Thoracic aorta (tissue), 2 donors: Measurements from ENCODE around the gene EPHB2. TPM values are rescaled to one million over a fixed set of nuclear protein-coding genes. Genes with fewer than 3 reads are reported as not detected.

ENCODE experiments used
- ATAC-seq: fragments of 150-250 bp; one replicate; pipeline ENCODE4 v1.8.0; 2017; ENCODE audit warnings: low read depth; ENCODE audit not compliant: insufficient number of reproducible peaks, low FRiP score
- DNase-seq: peaks from one replicate; pipeline ENCODE4 v3.0.0-alpha.2; 2020; ENCODE audit warnings: low spot score
- H3K27ac ChIP-seq, 2 donors: fragments of 200-600 bp; sonication (generic); 1 replicate in 1 of 2; 2 replicates in 1 of 2; pipeline ENCODE4 v1.5.1; 2016; ENCODE audit warnings: mild to moderate bottlenecking in 2 of 2, moderate library complexity in 2 of 2
- H3K27me3 ChIP-seq: fragments of 200-600 bp; sonication (generic); replicated peaks from 2 replicates; pipeline ENCODE4 v1.6.0; 2016; ENCODE audit warnings: mild to moderate bottlenecking; ENCODE audit not compliant: insufficient read depth
- H3K36me3 ChIP-seq: fragments of 200-600 bp; sonication (generic); one replicate; pipeline ENCODE4 v1.5.1; 2016
- H3K4me1 ChIP-seq, 2 donors: fragments of 200-600 bp; sonication (generic); 1 replicate in 1 of 2; 2 replicates in 1 of 2; pipeline versions ENCODE4 v1.5.1 to v1.6.0; 2016; ENCODE audit warnings: low read depth in 2 of 2, mild to moderate bottlenecking in 1 of 2; ENCODE audit not compliant: control insufficient read depth in 1 of 2
- H3K4me3 ChIP-seq: fragments of 200-600 bp; sonication (generic); 2 replicates; pipeline ENCODE4 v1.5.1; 2016; ENCODE audit warnings: mild to moderate bottlenecking
- H3K9me3 ChIP-seq: fragments of 200-600 bp; sonication (generic); 2 replicates; pipeline ENCODE4 v1.5.1; 2016
- CTCF ChIP-seq: fragments of 200-600 bp; sonication (generic); IDR thresholded peaks from one replicate; pipeline ENCODE4 v1.5.1; 2019; ENCODE audit warnings: antibody characterized with exemption
- total RNA-seq, 2 donors: library from RNA; depleted of rRNA; stranded (reverse); fragments of >200 nt; gene quantifications; one replicate each; pipeline versions ENCODE4 v1.1.0 to v1.2.3, GENCODE V29; 2016

The EPHB2 gene
- total RNA-seq, 2 donors from 2014 or later = 9.3 to 10.0 TPM

- ATAC-seq (no peak), DNase-seq (no peak)
- Histone ChIP-seq H3K4me1 (peaks cover 0 to 28% of the 10 kb centered on the region in 2 donors), H3K27ac (peak overlapping the region; percentile 6 to 26), H3K27me3 (no peaks in the 10 kb centered on the region), H3K9me3 (no peaks in the 10 kb centered on the region), H3K36me3 (no peaks in the 10 kb centered on the region), H3K4me3 (no peak overlapping the region)
- no peak for TF ChIP-seq CTCF
Measured at GRCh38 chr1:22778862-22779520, 68.4 kb downstream of the EPHB2 start.

GRCh38 chr1:22780696-22781095, 70.1 kb downstream of the EPHB2 start:
- Histone ChIP-seq H3K27me3 (no peaks in the 10 kb centered on the region), H3K36me3 (no peaks in the 10 kb centered on the region), H3K27ac (no peak overlapping the region), H3K9me3 (no peaks in the 10 kb centered on the region), H3K4me3 (no peak overlapping the region), H3K4me1 (peaks cover 0 to 20% of the 10 kb centered on the region in 2 donors)
- TF ChIP-seq CTCF = no peak
- ATAC-seq (no peak), DNase-seq (no peak)

- H3K27ac ChIP-seq = no peak overlapping the region
- ATAC-seq (no peak), DNase-seq (no peak)
- no peaks in the 10 kb centered on the region for H3K36me3 ChIP-seq
- H3K9me3 ChIP-seq = no peaks in the 10 kb centered on the region
- no peaks in the 10 kb centered on the region for H3K27me3 ChIP-seq
- no peak for TF ChIP-seq CTCF
- H3K4me1 ChIP-seq = peaks cover 0 to 20% of the 10 kb centered on the region in 2 donors
- H3K4me3 ChIP-seq = no peak overlapping the region
Measured at GRCh38 chr1:22781483-22781882, 70.8 kb downstream of the EPHB2 start.

- H3K27me3 ChIP-seq = no peaks in the 10 kb centered on the region
- peaks cover 0 to 20% of the 10 kb centered on the region in 2 donors for H3K4me1 ChIP-seq
- no peak overlapping the region for H3K4me3 ChIP-seq
- H3K27ac ChIP-seq = no peak overlapping the region
- no peaks in the 10 kb centered on the region for H3K36me3 ChIP-seq
- DNase-seq (no peak), ATAC-seq (no peak)
- no peaks in the 10 kb centered on the region for H3K9me3 ChIP-seq
- TF ChIP-seq CTCF = no peak
Measured at GRCh38 chr1:22782406-22782805, 71.8 kb downstream of the EPHB2 start.

GRCh38 chr1:22784317-22784716, 73.7 kb downstream of the EPHB2 start:
- Histone ChIP-seq H3K9me3 (no peaks in the 10 kb centered on the region), H3K4me3 (no peak overlapping the region), H3K4me1 (peaks cover 0 to 5% of the 10 kb centered on the region in 2 donors), H3K27ac (no peak overlapping the region), H3K27me3 (no peaks in the 10 kb centered on the region), H3K36me3 (no peaks in the 10 kb centered on the region)
- TF ChIP-seq CTCF = no peak
- no peak for DNase-seq
- ATAC-seq = no peak
